COLO668 (cell line): ENCODE measurements around the gene DPEP2.

ENCODE experiments used
- DNase-seq: peaks from one replicate; lab custom pipeline; 2025; ENCODE audit not compliant: unreplicated experiment; lab: John Stamatoyannopoulos, UW

DPEP2 gene

DNA sequence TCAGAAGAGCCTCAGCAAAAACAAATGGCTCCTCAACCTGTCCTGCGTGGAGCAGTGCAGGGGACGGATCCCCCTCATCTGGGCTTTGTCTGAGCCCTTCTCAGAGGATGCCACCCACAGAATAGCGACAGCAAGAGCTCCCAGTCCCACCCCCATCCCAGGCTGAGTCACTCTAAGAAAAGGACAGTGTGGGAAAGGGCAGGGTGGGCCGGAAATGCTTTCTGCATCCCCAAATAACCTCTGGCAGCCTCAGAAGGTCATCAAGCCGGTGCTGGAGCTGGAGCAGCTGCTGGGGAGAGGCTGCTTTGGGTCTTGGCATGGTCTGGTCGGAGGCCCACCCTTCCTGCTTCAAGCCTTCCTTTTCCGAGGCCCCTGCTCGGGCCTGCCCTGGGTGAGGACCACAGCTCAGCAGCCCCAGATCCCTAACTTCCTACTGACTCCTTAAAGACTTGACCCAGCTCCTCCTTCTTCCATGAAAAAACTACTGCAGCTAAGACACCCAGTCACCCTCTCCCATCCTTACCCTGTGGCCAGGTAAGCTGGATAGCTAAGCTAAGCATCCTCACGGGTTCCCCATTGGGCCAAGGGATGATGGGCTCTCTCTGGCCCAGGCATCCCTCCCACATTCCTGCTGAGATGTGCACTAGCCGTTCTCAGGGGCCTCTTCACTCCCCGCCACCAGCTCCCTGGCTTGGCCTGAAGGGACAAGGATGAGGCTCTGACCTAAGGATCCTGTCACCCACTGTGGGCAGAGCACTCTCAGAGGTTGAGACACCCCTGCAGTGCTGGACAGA is 39.6 kb downstream of the DPEP2 start:
- no peak for DNase-seq

DNA sequence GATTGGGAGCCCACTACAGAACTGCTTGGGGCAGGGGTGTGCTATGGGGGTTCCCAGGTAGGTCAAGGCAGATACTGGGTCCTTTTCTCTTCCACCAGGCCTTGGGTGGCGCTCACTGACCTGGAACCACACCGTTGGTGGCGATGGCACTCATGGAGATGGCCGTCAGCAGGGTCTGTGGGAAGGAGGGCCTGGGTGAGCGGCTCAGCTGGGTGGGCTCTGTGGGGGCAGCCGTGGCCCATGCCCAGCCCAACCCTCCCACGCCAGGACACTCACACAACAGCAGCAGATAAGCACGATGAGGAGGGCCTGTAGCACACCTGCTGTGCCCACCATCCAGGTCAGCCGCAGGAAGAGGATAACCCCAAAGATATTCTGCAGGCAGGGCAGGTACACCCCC is 41.7 kb downstream of the DPEP2 start:
- no peak for DNase-seq

DNA sequence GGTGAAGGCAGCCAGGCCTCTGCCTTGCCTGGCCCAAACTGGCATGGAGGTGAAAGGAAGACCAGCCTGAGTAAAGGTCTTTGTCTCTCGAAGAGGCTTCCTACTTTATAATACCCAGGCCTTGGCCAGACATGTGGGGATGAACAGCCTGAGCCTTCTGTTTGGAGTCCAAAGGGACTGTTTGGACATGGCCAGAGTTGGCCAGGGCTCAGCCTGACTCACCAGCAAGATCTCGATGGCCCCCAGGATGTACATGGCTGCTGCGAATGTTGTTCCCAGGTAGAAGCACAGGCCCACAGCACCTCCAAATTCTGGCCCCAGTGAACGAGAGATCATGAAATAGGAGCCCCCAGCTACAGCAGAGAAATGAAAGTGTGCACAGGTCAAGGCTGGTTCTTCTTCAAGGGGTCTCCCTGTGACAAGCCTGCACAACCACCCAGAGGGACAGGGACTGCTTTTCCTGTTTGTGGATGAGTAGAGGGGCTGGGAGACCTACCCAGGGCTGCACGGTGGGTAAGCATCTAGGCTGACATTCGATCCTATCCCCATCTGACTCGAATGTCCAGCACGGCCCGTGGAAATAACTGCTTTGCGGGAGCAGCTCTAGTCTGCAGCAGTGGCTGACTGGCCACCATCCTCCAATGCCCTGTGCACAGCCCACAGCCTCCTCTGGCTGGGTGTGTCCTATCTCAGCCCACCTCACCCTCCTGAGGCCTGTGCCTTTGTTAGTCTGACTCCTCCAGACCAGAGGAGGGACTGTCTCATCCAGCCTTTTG is 44.7 kb downstream of the DPEP2 start:
- DNase-seq = no peak

- DNase-seq = no peak
Measured at GRCh38 chr16:67953641-67954375, 45.5 kb downstream of the DPEP2 start.

- no peak for DNase-seq
Measured at GRCh38 chr16:67951485-67951884, 47.8 kb downstream of the DPEP2 start.

DNA sequence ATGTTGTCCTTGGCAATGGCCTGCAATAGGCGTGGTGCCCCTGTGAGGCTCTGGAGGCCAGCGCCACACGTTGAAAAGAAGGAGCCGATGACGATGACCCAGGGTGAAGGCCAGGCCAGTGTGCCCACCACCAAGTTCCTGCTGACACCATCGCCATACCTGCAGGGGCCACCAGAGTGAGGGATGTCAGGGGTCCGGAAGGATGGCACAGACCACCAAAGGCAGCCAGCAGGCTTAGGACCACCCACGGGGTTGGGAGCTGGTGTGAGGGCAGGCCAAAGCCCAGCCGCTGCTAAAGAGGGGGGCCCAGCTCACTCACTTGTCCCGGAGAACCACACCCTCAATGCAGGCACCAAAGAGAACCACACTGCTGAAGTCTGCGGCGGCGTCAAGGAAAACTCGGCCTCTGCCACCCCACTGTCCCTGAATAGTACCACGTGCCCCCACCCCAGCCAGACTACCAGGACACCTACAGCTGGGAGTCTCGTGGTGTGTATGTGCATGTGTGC is 48.9 kb downstream of the DPEP2 start:
- DNase-seq = no peak

DNA sequence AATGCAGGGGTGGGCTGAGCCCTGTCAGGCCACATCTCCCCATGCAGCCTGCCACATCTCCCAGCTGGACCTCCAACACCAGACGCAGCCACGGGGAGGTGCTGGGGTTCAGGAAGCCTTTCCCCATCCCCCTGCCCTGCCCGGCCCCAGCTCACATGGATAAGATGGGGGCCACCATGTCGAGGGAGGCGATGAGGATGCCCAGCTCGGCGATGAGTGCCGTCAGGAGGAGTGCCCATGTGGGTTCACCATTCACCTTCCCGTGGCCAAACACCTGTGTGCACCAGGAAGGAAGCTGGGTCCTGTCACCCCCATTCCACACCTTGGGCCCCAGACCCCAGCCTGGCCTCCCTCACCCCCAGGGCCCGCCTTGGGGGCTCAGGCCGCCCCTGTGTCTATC is 49.6 kb downstream of the DPEP2 start:
- DNase-seq = no peak

DNA sequence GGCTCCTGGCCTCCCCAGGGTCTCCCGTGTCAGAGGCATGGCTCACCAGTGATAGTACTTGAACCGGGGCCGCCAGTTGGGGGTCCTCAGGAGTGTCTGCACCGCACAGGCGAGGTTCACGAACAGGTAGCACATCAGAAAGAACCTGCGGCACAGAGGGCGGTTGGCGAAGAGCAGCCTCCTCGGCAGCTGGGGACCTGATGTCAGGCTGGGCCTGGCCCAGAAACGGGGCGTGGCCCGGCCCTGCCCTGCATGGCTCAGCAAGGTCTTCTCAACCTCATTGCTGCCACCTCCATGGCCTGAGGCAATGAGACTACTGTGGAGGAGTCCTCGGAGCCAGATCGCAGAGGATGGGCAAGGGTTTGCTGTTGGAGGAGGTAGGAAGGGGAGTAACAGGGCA is 51.3 kb downstream of the DPEP2 start:
- DNase-seq = no peak

GRCh38 chr16:67946966-67947558 is 52.2 kb downstream of the DPEP2 start:
- DNase-seq = no peak

DNA sequence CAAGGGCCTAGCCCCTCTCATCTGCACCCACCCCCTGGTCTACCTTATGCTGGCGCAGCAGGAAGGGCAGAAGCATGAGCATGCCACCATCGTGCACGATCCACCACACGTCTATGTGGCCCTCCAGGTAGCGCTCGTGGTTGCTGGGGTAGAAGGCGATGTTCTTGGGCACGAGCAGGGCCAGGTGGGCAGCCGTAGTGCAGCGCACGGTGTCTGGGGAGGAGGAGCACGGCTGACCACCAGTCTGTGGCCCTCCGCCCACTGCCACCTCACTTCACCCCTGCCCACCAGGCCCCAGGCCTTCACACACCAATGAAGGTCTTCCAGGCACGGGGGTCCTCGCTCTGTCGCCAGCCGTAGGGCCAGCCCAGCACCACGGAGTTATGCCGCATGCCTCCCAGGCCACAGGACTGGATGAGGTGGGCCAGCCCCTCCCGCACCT is 53.1 kb downstream of the DPEP2 start:
- DNase-seq = no peak

DNA sequence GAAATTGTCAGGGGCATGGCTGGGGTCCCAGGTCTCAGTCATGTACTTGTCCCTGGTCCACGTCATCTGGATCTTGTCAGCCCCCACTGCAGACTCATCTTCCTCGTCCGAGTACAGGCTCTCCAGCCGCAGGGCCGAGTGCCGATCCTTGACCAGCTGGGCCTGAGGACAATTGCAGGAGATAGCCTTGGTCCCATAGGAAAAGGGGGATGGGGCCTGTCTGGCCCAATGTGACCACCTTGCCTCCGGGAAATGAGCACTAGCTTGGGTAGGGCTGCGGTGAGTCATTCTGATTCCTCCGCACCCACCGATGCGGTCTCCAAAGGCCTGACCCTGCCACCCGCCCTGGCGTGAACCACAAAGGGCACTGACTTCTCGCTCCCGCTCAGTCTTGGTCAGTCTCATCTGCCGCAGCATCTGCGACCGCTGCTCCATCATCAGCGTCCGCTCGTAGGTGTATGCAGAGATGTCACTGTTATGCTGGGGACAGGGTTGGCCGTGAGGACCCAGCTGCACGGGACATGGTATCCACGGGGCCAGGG is 53.8 kb downstream of the DPEP2 start:
- no peak for DNase-seq

DNA sequence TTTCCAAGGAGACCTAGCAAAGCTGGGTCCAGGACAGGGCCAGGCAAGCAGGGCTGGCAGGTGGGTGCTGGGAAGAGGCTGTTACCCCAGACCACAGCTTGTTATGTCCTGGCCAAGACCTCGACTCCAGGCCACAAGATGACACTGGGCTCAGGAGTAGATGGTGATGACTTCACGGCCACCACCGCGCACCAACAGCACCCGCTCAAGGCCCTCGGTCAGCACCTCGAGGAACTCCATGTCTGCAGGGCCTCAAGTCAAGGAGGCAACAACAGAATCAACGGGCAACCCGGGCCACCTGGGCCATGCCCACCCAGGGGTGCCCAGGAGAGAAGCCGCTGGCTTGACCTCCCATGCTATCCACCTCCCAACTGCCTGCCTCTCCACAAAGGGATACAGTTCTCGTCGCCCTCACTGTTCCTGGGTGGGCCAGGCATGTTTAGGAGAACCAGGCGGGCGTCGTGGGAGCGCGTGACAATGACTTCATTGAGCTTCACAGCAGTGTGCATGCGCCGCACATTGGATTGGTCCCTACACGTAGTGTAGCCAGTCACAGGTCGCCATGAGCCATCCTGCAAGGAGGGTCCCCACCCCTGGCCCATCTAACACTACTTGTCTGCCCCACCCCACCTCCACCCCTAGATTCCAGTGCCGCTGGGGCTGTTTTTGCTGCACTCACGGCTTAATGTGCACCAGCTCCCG is 54.4 kb downstream of the DPEP2 start:
- DNase-seq = no peak

GRCh38 chr16:67943619-67944504 is 55.4 kb downstream of the DPEP2 start, which contains the start of gene LCAT:
Gene LCAT, minus strand, starts transcription at chr16:67944120. Its CDS starts 19 bp downstream, at chr16:67944101.
- no peak for DNase-seq

GRCh38 chr16:67943256-67943618 is 56.0 kb downstream of the DPEP2 start:
- no peak for DNase-seq

- DNase-seq = no peak
Measured at GRCh38 chr16:67942510-67943255, 56.6 kb downstream of the DPEP2 start.

GRCh38 chr16:67942200-67942509 is 57.1 kb downstream of the DPEP2 start:
- DNase-seq = peak; percentile 41

DNA sequence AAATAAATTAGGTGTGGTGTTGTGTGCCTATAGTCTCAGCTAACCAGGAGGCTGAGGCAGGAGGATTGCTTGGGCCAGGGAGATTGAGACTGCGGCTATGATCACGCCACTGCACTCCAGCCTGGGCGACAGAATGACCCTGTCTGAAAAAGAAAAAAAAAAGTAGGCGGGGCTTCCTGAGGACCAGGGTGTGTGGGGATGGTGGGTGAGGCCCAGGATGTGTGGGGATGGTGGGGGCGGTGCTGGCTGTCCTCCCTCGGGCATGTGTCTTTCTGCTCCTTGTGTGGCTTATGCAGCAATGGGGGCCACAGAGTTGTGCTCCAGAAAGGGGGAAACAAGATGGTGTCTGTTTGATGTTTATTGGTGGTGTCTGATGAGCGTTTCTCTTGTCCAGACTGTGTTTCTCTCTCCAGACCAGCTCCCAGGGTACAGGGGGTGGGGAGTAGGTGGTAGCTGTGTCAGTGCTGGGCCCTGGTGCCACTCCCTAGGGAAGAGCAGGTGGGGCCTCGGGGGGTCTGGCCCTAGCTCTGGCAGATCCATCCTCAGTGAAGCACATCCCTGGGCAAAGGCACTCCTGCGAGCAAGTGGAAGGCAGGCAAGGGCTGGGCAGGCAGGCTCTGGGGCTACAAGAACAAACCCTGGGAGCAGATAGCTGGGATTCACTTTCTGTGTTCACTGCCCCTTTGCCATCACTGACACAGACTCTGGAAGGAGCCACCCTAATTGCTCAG is 57.6 kb downstream of the DPEP2 start:
- DNase-seq = no peak
